ENCODE data around the gene ATG16L2. TPM values are rescaled to one million over a fixed set of nuclear protein-coding genes. Genes with fewer than 3 reads are reported as not detected.
"Not testable (repeated sequence)": the region's sequence is repeated elsewhere in the genome, so short reads cannot be mapped to it uniquely, and the experiment has no call there.

ATG16L2 gene
- total RNA-seq, 1 donor from 2014 or later = 104 TPM

GRCh38 chr11:72826942-72827480 lies 12.8 kb downstream of the ATG16L2 start:
- Histone ChIP-seq H3K4me1 (peaks cover 31% of the 10 kb centered on the region), H3K9me3 (no peaks in the 10 kb centered on the region), H3K27me3 (ENCODE audit: low read depth) (no peaks in the 10 kb centered on the region), H3K36me3 (peaks cover 54% of the 10 kb centered on the region), H3K27ac (peak overlapping the region; percentile 62), H3K4me3 (no peak overlapping the region)
- ATAC-seq (no peak), DNase-seq (no peak)
- intact Hi-C loops (cut with DNase I) = no loop called here
- no peak for TF ChIP-seq CTCF (IDR thresholded peaks at IDR 0.05)

GRCh38 chr11:72827656-72828055 lies 13.4 kb downstream of the ATG16L2 start:
- peak; percentile 50 for DNase-seq
- H3K27me3 ChIP-seq (ENCODE audit: low read depth); intact Hi-C loops (cut with DNase I); H3K4me3 ChIP-seq; ATAC-seq; H3K9me3 ChIP-seq: not testable (repeated sequence)
- Histone ChIP-seq H3K4me1 (peaks cover 37% of the 10 kb centered on the region), H3K27ac (peak overlapping the region; percentile 62), H3K36me3 (peaks cover 48% of the 10 kb centered on the region)

GRCh38 chr11:72828081-72828567 lies 13.9 kb downstream of the ATG16L2 start:
- Histone ChIP-seq H3K36me3 (peaks cover 43% of the 10 kb centered on the region), H3K4me3 (no peak overlapping the region), H3K27ac (peak overlapping the region; percentile 62), H3K9me3 (no peaks in the 10 kb centered on the region), H3K4me1 (peaks cover 39% of the 10 kb centered on the region), H3K27me3 (ENCODE audit: low read depth) (no peaks in the 10 kb centered on the region)
- DNase-seq (peak; percentile 59), ATAC-seq (peak in 1 of 2 donors; percentile 3)
- no peak for TF ChIP-seq CTCF (IDR thresholded peaks at IDR 0.05)
- intact Hi-C loops (cut with DNase I) = no loop called here

GRCh38 chr11:72828692-72829101 lies 14.5 kb downstream of the ATG16L2 start:
- TF ChIP-seq CTCF (IDR thresholded peaks at IDR 0.05) = no peak
- H3K4me3 ChIP-seq = no peak overlapping the region
- no peak for ATAC-seq
- peak overlapping the region; percentile 62 for H3K27ac ChIP-seq
- H3K4me1 ChIP-seq = peaks cover 39% of the 10 kb centered on the region
- no peaks in the 10 kb centered on the region for H3K9me3 ChIP-seq
- intact Hi-C loops (cut with DNase I) = no loop called here
- peaks cover 39% of the 10 kb centered on the region for H3K36me3 ChIP-seq
- no peaks in the 10 kb centered on the region for H3K27me3 ChIP-seq (ENCODE audit: low read depth)
- peak; percentile 30 for DNase-seq

GRCh38 chr11:72829178-72829577 lies 15.0 kb downstream of the ATG16L2 start:
- Histone ChIP-seq H3K36me3 (peaks cover 35% of the 10 kb centered on the region), H3K27me3 (ENCODE audit: low read depth) (no peaks in the 10 kb centered on the region), H3K4me1 (peaks cover 43% of the 10 kb centered on the region), H3K9me3 (no peaks in the 10 kb centered on the region), H3K27ac (no peak overlapping the region), H3K4me3 (no peak overlapping the region)
- DNase-seq (peak; percentile 38), ATAC-seq (no peak)
- no peak for TF ChIP-seq CTCF (IDR thresholded peaks at IDR 0.05)
- intact Hi-C loops (cut with DNase I) = no loop called here

GRCh38 chr11:72829884-72830533 lies 15.8 kb downstream of the ATG16L2 start:
- DNase-seq (peak; percentile 21), ATAC-seq (no peak)
- intact Hi-C loops (cut with DNase I) = loop anchor here (10.0 kb wide), 1 partner anchor 345 kb away; no protein-coding TSS in a partner anchor
- H3K4me3 ChIP-seq = no peak overlapping the region
- H3K9me3 ChIP-seq = no peaks in the 10 kb centered on the region
- H3K4me1 ChIP-seq = peaks cover 52% of the 10 kb centered on the region
- H3K36me3 ChIP-seq = peaks cover 35% of the 10 kb centered on the region
- no peak for TF ChIP-seq CTCF (IDR thresholded peaks at IDR 0.05)
- no peaks in the 10 kb centered on the region for H3K27me3 ChIP-seq (ENCODE audit: low read depth)
- H3K27ac ChIP-seq = no peak overlapping the region
